ENCODE measurements around the gene CCDC106.

CCDC106 gene

GRCh38 chr19:55700813-55701212 lies 52.8 kb downstream of the CCDC106 start:
- DNase-seq = no peak

- no peak for DNase-seq
Observed at GRCh38 chr19:55702131-55702627, 54.2 kb downstream of the CCDC106 start.
